ENCODE data around the gene TTBK1. TPM values are rescaled to one million over a fixed set of nuclear protein-coding genes. Genes with fewer than 3 reads are reported as not detected.

The TTBK1 gene
- total RNA-seq, 4 donors from 2014 or later, result 1.4 to 2.4 (median 1.4) TPM; not detected in 1

- H3K9me3 ChIP-seq, result no peaks in the 10 kb centered on the region
- H3K27ac ChIP-seq, result no peak overlapping the region
- no peaks in the 10 kb centered on the region for H3K36me3 ChIP-seq
- DNase-seq, result peak in 1 of 3 donors; percentile 25
- no peaks in the 10 kb centered on the region for H3K27me3 ChIP-seq
- H3K4me1 ChIP-seq, result peaks cover 0 to 16% (median 0%) of the 10 kb centered on the region in 4 donors
- H3K4me3 ChIP-seq, result no peak overlapping the region
- no peak for TF ChIP-seq POLR2A (IDR thresholded peaks at IDR 0.05)
- no peak for TF ChIP-seq CTCF (IDR thresholded peaks at IDR 0.05)
Observed at GRCh38 chr6:43292341-43292740, 49.1 kb downstream of the TTBK1 start.

- peak in 1 of 3 donors; percentile 21 for DNase-seq
- H3K9me3 ChIP-seq, result no peaks in the 10 kb centered on the region
- H3K36me3 ChIP-seq, result no peaks in the 10 kb centered on the region
- peaks cover 0 to 11% (median 0%) of the 10 kb centered on the region in 4 donors for H3K4me1 ChIP-seq
- H3K27ac ChIP-seq, result no peak overlapping the region
- no peak for TF ChIP-seq CTCF (IDR thresholded peaks at IDR 0.05)
- TF ChIP-seq POLR2A (IDR thresholded peaks at IDR 0.05), result no peak
- no peak overlapping the region for H3K4me3 ChIP-seq
- H3K27me3 ChIP-seq, result no peaks in the 10 kb centered on the region
Observed at GRCh38 chr6:43292763-43293318, 49.6 kb downstream of the TTBK1 start.

- TF ChIP-seq CTCF (IDR thresholded peaks at IDR 0.05) (no peak), POLR2A (IDR thresholded peaks at IDR 0.05) (no peak)
- no peaks in the 10 kb centered on the region for H3K9me3 ChIP-seq
- DNase-seq, result no peak
- H3K36me3 ChIP-seq, result no peaks in the 10 kb centered on the region
- no peaks in the 10 kb centered on the region for H3K27me3 ChIP-seq
- H3K27ac ChIP-seq, result no peak overlapping the region
- peaks cover 0 to 7% (median 0%) of the 10 kb centered on the region in 4 donors for H3K4me1 ChIP-seq
- H3K4me3 ChIP-seq, result no peak overlapping the region
Observed at GRCh38 chr6:43293698-43294097, 50.4 kb downstream of the TTBK1 start.

GRCh38 chr6:43294536-43294935 lies 51.3 kb downstream of the TTBK1 start:
- Histone ChIP-seq H3K27me3 (no peaks in the 10 kb centered on the region), H3K27ac (no peak overlapping the region), H3K36me3 (no peaks in the 10 kb centered on the region), H3K9me3 (no peaks in the 10 kb centered on the region), H3K4me3 (no peak overlapping the region), H3K4me1 (peaks cover 0 to 7% (median 0%) of the 10 kb centered on the region in 4 donors)
- no peak for DNase-seq
- TF ChIP-seq CTCF (IDR thresholded peaks at IDR 0.05) (no peak), POLR2A (IDR thresholded peaks at IDR 0.05) (no peak)

- Histone ChIP-seq H3K9me3 (no peaks in the 10 kb centered on the region), H3K27me3 (no peaks in the 10 kb centered on the region), H3K4me1 (peaks cover 0 to 7% (median 0%) of the 10 kb centered on the region in 4 donors), H3K4me3 (no peak overlapping the region), H3K27ac (no peak overlapping the region), H3K36me3 (no peaks in the 10 kb centered on the region)
- no peak for DNase-seq
- no peak for TF ChIP-seq CTCF (IDR thresholded peaks at IDR 0.05)
- no peak for TF ChIP-seq POLR2A (IDR thresholded peaks at IDR 0.05)
Observed at GRCh38 chr6:43295456-43295855, 52.2 kb downstream of the TTBK1 start.

Data from Peyer's patch (tissue), 4 donors.